DMS153 (cell line): ENCODE measurements around the gene YBX1.
"Not testable (repeated sequence)": the region's sequence is repeated elsewhere in the genome, so short reads cannot be mapped to it uniquely, and the experiment has no call there.

Source experiments
- DNase-seq: peaks from one replicate; lab custom pipeline; 2025; lab: John Stamatoyannopoulos, UW

The YBX1 gene

DNA sequence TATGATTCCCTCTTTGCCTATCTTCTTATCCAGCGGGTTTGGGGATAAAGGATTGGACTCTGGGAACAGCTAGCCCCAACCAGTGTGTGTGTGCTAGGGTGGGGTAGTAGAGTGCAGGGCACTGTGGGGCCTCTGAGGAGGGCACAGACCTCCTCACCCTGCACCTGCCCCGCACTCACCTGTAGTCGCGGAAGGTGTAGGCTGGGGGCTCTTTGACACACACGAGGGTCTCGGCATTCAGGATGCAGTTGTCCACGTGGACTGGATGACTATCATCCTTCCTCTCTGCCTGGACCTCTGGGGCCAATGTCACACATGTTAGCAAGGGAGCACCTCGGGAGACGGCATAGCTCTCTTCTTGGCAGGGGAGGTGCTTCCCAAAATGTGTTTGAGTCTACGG, 65.8 kb downstream of the YBX1 start:
- DNase-seq, result no peak

DNA sequence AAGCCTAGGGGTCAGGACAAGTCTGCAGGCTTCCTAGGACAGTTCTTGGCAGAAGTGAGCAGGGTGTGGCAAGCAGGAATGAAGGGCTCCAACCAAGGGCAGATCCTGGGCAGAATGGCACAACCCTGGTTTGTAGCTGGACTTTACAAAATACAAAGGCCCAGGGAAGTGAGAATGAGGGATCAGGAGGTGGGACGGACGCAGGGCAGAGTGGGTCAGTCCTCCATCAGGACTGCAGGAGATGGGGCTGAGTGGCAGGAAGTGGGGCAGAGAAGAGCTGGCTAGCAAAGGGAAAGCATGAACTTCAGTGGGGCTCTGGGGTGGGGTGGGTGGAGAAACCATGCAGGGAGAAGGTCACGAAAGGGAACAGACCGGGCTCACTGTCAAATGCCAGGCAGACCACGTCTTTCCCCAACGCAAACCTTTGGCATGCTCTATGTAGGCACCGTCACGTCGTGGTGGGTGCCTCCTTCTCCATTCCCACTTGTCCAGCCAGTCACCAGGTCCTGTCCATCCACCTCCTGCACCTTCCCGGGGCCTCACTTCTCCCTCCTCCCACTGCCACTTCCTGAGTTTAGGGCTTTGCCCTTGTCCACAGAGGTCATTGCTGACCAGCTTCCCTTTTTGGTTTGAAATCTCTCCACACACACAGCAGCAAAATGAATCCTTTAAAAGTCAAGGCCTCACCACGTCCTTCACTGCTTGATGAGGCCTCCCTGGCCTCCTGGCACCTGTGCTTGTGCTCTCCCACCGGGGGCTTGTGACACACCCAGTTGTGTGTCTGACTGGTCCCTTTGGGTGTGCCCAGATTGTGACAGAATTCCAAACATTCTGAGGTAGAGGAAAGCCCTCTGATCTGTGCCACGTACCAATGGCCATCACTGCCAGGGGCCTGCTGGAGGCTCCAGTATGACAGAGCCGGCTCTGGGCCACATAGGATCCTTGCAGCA, 66.5 kb downstream of the YBX1 start:
- DNase-seq, result no peak

DNA sequence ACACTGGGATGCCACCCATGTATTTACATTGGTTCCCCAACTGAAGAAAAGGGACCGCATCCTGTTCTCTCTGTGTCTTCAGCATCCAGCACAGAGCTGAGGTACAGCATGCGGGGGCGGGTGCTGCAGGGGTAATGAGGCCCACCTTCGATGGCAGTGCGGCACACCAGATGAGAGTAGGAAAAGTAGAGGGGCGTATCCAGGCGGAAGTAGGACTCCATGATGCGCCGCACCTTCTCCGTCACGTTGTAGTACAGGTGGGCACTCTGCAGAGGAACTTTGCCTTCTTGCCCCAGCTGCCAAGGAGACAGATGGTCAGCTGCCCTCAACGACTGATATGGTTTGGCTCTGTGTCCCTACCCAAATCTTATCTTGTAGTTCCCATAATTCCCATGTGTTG, 67.8 kb downstream of the YBX1 start:
- no peak for DNase-seq

DNA sequence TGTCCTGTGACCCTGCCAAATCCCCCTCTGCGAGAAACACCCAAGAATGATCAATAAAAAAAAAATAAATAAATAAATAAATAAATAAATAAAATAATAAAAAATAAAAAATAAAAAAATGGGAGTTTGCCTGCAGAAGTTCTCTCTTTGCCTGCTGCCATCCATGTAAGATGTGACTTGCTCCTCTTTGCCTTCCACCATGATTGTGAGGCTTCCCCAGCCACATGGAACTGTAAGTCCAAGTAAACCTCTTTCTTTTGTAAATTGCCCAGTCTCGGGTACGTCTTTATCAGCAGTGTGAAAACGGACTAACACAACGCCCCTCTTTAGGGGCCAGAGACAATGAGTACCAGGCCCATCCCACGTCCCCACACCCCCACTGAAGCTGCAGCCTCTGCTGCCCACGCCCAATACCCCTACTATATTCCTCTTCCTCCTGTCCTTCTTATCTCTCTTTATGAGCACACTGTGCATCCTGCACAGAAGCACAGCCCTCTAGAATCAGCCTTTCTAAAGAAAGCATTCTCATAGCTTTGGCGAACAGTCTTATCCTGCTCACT, 69.4 kb downstream of the YBX1 start:
- not testable (repeated sequence) for DNase-seq

DNA sequence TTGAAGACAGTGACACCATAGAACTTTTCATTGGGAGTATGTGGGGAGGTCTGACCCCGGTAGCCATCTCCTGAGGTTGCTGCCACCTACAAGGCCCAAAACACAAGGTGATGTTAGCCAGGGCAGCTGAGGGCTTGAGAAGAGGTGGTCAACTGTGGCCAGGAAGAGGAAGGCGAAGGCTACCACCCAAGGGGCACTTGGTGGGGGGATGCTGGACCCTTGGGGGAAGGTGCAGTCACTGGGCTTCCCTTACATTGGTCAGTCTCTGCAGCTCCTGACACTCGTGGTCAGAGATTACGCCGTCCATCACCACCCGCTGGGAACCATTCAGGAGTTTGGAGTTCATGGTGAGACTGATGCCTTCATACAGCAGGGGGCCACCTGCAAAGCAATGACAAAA, 70.1 kb downstream of the YBX1 start:
- no peak for DNase-seq

DNA sequence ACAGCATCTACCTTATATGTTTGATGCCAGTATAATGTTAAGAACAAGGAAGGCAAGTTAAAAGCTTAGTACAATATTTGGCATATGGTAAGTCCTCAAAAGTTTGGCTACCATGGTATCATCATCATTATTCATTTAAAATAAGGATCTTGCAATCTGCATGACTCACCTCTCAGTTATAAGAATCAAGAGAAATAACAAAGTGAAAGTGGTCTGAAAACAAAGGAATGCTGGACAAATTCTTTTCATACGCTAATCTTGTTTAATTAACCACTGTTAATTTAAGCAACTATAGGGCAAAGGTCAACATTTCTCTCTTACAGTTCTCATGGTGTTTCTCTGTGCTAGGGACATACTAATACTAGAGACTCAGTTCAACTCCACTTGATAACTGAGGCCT, 70.9 kb downstream of the YBX1 start:
- DNase-seq, result no peak
